ENCODE results near the gene NEDD9. TPM values are rescaled to one million over a fixed set of nuclear protein-coding genes. Genes with fewer than 3 reads are reported as not detected.

Gene NEDD9
- total and polyA plus RNA-seq, 2 experiments from 2014 or later: 4.4 to 13.0 TPM

DNA sequence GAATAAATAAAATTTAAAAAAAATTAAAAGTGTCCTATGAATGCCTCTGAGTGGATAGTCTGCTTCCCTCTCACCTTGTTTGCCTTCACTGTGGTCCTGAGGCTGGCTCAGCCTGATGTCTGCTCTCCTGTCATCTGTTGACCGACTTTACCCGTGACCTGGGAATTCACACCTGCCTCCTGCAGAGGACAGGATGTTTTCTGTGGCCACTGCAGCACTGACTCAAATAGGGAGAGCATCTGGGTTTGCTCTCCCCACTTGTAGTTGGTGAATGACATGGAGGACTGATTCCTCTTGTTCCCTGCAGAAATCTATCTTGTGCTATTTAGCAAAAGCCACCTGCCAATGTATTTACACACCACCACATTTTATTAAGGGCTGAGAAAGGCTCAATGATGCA, 68.5 kb downstream of the NEDD9 start:
- Histone ChIP-seq H3K4me1 (ENCODE audit: insufficient read depth) (peaks cover 6% of the 10 kb centered on the region; the same call in 1 of the 2 replicates), H3K79me2 (replicated peaks; ENCODE audit: insufficient read depth) (no peaks in the 10 kb centered on the region), H3K27ac (ENCODE audit: low read depth) (no peak overlapping the region), H3K4me3 (no peak overlapping the region), H3K9me2 (ENCODE audit: insufficient read depth) (no peaks in the 10 kb centered on the region), H3F3A (replicated peaks; ENCODE audit: low read depth) (no peaks in the 10 kb centered on the region), H3K27me3 (ENCODE audit: insufficient read depth) (no peaks in the 10 kb centered on the region), H2AFZ (no peak overlapping the region), H3K36me3 (ENCODE audit: insufficient read depth) (no peaks in the 10 kb centered on the region), H4K20me1 (replicated peaks; ENCODE audit: insufficient read depth) (no peaks in the 10 kb centered on the region), H3K4me2 (no peak overlapping the region)
- no peak overlapping the region for H3K27ac Mint-ChIP-seq
- no peaks in the 10 kb centered on the region for H3K36me3 Mint-ChIP-seq (ENCODE audit: low read depth)
- no peak overlapping the region for H3K4me3 Mint-ChIP-seq
- H3K4me1 Mint-ChIP-seq: peaks cover 14% of the 10 kb centered on the region
- ATAC-seq (no peak), DNase-seq (ENCODE audit: low spot score) (no peak)
- peaks cover 3% of the 10 kb centered on the region for H3K27me3 Mint-ChIP-seq (ENCODE audit: insufficient read depth, low read depth, poor library complexity)
- H3K9me3 Mint-ChIP-seq: no peaks in the 10 kb centered on the region
- TF ChIP-seq ZNF114 (CRISPR knock-in tag; IDR thresholded peaks at IDR 0.05): no peak
- TF ChIP-seq, protein P1, sequence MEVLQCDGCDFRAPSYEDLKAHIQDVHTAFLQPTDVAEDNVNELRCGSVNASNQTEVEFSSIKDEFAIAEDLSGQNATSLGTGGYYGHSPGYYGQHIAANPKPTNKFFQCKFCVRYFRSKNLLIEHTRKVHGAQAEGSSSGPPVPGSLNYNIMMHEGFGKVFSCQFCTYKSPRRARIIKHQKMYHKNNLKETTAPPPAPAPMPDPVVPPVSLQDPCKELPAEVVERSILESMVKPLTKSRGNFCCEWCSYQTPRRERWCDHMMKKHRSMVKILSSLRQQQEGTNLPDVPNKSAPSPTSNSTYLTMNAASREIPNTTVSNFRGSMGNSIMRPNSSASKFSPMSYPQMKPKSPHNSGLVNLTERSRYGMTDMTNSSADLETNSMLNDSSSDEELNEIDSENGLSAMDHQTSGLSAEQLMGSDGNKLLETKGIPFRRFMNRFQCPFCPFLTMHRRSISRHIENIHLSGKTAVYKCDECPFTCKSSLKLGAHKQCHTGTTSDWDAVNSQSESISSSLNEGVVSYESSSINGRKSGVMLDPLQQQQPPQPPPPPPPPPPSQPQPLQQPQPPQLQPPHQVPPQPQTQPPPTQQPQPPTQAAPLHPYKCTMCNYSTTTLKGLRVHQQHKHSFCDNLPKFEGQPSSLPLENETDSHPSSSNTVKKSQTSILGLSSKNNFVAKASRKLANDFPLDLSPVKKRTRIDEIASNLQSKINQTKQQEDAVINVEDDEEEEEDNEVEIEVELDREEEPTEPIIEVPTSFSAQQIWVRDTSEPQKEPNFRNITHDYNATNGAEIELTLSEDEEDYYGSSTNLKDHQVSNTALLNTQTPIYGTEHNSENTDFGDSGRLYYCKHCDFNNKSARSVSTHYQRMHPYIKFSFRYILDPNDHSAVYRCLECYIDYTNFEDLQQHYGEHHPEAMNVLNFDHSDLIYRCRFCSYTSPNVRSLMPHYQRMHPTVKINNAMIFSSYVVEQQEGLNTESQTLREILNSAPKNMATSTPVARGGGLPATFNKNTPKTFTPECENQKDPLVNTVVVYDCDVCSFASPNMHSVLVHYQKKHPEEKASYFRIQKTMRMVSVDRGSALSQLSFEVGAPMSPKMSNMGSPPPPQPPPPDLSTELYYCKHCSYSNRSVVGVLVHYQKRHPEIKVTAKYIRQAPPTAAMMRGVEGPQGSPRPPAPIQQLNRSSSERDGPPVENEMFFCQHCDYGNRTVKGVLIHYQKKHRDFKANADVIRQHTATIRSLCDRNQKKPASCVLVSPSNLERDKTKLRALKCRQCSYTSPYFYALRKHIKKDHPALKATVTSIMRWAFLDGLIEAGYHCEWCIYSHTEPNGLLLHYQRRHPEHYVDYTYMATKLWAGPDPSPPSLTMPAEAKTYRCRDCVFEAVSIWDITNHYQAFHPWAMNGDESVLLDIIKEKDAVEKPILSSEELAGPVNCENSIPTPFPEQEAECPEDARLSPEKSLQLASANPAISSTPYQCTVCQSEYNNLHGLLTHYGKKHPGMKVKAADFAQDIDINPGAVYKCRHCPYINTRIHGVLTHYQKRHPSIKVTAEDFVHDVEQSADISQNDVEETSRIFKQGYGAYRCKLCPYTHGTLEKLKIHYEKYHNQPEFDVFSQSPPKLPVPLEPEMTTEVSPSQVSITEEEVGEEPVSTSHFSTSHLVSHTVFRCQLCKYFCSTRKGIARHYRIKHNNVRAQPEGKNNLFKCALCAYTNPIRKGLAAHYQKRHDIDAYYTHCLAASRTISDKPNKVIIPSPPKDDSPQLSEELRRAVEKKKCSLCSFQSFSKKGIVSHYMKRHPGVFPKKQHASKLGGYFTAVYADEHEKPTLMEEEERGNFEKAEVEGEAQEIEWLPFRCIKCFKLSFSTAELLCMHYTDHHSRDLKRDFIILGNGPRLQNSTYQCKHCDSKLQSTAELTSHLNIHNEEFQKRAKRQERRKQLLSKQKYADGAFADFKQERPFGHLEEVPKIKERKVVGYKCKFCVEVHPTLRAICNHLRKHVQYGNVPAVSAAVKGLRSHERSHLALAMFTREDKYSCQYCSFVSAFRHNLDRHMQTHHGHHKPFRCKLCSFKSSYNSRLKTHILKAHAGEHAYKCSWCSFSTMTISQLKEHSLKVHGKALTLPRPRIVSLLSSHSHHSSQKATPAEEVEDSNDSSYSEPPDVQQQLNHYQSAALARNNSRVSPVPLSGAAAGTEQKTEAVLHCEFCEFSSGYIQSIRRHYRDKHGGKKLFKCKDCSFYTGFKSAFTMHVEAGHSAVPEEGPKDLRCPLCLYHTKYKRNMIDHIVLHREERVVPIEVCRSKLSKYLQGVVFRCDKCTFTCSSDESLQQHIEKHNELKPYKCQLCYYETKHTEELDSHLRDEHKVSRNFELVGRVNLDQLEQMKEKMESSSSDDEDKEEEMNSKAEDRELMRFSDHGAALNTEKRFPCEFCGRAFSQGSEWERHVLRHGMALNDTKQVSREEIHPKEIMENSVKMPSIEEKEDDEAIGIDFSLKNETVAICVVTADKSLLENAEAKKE (CRISPR knock-in tag; IDR thresholded peaks at IDR 0.05): no peak
- TF ChIP-seq EZH2 (IDR thresholded peaks at IDR 0.05; ENCODE audit: low read depth, unreplicated experiment): no peak
- TF ChIP-seq CREB1 (CRISPR knock-in tag; IDR thresholded peaks at IDR 0.05; ENCODE audit: low read depth): no peak
- TF ChIP-seq, protein P2, sequence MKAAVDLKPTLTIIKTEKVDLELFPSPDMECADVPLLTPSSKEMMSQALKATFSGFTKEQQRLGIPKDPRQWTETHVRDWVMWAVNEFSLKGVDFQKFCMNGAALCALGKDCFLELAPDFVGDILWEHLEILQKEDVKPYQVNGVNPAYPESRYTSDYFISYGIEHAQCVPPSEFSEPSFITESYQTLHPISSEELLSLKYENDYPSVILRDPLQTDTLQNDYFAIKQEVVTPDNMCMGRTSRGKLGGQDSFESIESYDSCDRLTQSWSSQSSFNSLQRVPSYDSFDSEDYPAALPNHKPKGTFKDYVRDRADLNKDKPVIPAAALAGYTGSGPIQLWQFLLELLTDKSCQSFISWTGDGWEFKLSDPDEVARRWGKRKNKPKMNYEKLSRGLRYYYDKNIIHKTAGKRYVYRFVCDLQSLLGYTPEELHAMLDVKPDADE (IDR thresholded peaks at IDR 0.05): no peak
- TF ChIP-seq, protein P3, sequence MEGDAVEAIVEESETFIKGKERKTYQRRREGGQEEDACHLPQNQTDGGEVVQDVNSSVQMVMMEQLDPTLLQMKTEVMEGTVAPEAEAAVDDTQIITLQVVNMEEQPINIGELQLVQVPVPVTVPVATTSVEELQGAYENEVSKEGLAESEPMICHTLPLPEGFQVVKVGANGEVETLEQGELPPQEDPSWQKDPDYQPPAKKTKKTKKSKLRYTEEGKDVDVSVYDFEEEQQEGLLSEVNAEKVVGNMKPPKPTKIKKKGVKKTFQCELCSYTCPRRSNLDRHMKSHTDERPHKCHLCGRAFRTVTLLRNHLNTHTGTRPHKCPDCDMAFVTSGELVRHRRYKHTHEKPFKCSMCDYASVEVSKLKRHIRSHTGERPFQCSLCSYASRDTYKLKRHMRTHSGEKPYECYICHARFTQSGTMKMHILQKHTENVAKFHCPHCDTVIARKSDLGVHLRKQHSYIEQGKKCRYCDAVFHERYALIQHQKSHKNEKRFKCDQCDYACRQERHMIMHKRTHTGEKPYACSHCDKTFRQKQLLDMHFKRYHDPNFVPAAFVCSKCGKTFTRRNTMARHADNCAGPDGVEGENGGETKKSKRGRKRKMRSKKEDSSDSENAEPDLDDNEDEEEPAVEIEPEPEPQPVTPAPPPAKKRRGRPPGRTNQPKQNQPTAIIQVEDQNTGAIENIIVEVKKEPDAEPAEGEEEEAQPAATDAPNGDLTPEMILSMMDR (conservative IDR thresholded peaks at IDR 0.05; ENCODE audit: low read depth in 2 of 2): no peak
- TF ChIP-seq EZH2phosphoT487 (IDR thresholded peaks at IDR 0.05; ENCODE audit: unreplicated experiment): no peak
- no peak for TF ChIP-seq JUNB (IDR thresholded peaks at IDR 0.05; ENCODE audit: unreplicated experiment)
- TF ChIP-seq, protein P4, sequence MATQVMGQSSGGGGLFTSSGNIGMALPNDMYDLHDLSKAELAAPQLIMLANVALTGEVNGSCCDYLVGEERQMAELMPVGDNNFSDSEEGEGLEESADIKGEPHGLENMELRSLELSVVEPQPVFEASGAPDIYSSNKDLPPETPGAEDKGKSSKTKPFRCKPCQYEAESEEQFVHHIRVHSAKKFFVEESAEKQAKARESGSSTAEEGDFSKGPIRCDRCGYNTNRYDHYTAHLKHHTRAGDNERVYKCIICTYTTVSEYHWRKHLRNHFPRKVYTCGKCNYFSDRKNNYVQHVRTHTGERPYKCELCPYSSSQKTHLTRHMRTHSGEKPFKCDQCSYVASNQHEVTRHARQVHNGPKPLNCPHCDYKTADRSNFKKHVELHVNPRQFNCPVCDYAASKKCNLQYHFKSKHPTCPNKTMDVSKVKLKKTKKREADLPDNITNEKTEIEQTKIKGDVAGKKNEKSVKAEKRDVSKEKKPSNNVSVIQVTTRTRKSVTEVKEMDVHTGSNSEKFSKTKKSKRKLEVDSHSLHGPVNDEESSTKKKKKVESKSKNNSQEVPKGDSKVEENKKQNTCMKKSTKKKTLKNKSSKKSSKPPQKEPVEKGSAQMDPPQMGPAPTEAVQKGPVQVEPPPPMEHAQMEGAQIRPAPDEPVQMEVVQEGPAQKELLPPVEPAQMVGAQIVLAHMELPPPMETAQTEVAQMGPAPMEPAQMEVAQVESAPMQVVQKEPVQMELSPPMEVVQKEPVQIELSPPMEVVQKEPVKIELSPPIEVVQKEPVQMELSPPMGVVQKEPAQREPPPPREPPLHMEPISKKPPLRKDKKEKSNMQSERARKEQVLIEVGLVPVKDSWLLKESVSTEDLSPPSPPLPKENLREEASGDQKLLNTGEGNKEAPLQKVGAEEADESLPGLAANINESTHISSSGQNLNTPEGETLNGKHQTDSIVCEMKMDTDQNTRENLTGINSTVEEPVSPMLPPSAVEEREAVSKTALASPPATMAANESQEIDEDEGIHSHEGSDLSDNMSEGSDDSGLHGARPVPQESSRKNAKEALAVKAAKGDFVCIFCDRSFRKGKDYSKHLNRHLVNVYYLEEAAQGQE (IDR thresholded peaks at IDR 0.05; ENCODE audit: unreplicated experiment): no peak
- no peak for TF ChIP-seq ZNF331 (CRISPR knock-in tag; IDR thresholded peaks at IDR 0.05; ENCODE audit: low read depth)
- TF ChIP-seq POLR2AphosphoS5 (IDR thresholded peaks at IDR 0.05; ENCODE audit: low read depth): no peak
- TF ChIP-seq STAT1 (IDR thresholded peaks at IDR 0.05; ENCODE audit: unreplicated experiment): no peak

Measured in GM23338 (cell line).